ENCODE results near the gene DNASE1L2. TPM values are rescaled to one million over a fixed set of nuclear protein-coding genes. Genes with fewer than 3 reads are reported as not detected.

DNASE1L2 gene
- total and polyA plus RNA-seq, 2 donors (not counting 3 experiments of a cell fraction or from before 2014, with no cell fraction given), result 0.57 to 1.2 TPM

DNA sequence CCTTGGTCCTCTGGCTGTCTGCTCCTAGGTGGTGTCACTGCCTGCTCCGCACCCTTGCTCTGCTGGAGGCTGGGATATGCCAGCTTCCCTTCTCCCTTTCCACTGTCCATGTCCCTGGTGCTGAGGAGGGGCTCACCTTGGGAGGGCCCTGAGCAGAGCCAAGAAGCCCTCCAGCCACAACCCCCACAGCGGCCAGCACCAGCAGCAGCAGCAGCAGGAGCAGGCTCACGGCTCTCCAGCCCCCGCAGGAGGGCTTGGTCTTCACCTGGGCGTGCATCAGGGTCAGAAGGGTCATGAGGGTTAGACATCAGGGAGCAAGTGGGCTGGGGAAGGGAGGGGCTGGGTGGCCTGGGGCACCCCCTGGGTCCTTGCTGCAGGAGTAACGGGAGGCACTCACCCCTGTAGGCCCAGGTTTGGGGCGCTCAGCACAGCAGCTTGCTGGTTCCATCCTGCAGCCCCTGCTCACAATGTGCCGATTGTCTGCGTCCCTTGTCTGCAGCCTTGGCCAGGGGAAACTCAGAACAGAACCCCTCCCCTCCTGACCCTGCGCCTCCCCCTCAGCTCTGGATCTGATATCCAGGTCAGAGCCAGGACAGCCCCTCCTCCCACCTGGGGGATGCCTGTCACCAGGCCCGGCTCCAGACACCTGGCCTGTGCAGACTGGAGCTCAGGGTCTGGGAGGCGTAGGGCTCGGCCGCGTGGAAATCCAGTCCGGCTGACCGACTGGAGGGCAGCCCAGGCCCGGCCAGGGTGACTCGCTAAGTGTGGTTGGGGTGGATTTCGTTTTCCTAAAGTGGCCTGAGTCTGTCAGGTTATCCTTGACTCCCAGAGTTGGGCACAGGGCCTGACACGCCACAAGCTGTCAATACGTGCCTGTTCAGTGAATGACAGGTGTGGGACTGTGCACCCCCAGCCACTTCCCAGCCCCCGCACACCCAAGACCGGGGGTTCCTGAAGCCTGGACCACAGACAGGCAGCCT is 25.6 kb upstream of the DNASE1L2 start, which contains the start of gene BRICD5:
TSS of gene BRICD5 (minus strand) at position 478 of the 980 bp plus-strand sequence. CDS start at position 448, 30 bp downstream.
- peaks cover 32% of the 10 kb centered on the region for H3K79me2 ChIP-seq (ENCODE audit: control insufficient read depth, insufficient read depth, low read length)
- no peak for FAIRE-seq
- POLR2A ChIA-PET, result interaction anchor here (2.1 kb wide), 1 partner anchor 55 kb away, joined by 9 read pairs; the partner anchor contains the start of gene TRAF7
- no peak within 1 kb of the TSS for H3K4me3 ChIP-seq (replicated peaks in 1 of 3; ENCODE audit: insufficient read depth in 1 of 3, low read depth in 1 of 3, low read length in 3 of 3)
- no peaks in the 10 kb centered on the region for H3K27me3 ChIP-seq (ENCODE audit: control insufficient read depth in 2 of 2, insufficient read depth in 2 of 2, low read length in 2 of 2)
- no peak within 1 kb of the TSS for H3K4me2 ChIP-seq (ENCODE audit: insufficient read depth, low read length)
- H3K9me1 ChIP-seq (replicated peaks; ENCODE audit: control insufficient read depth, extremely low read depth, insufficient read depth, low read length), result no peaks in the 10 kb centered on the region
- H3K4me1 ChIP-seq (ENCODE audit: control insufficient read depth, extremely low read depth, insufficient read depth, low read length), result peaks cover 21% of the 10 kb centered on the region
- no peak within 1 kb of the TSS for H3K27ac ChIP-seq (ENCODE audit: insufficient read depth, low read depth, low read length)
- BruUV-seq (replicated peaks), result no TSS peak
- no peaks in the 10 kb centered on the region for H3K9me3 ChIP-seq (replicated peaks; ENCODE audit: control insufficient read depth, insufficient read depth, low read length)
- H3K9ac ChIP-seq (replicated peaks; ENCODE audit: extremely low read depth, insufficient read depth, low read length), result no peak within 1 kb of the TSS
- H4K20me1 ChIP-seq (replicated peaks; ENCODE audit: control insufficient read depth, extremely low read depth, insufficient read depth, low read length), result no peaks in the 10 kb centered on the region
- H3K36me3 ChIP-seq (ENCODE audit: control insufficient read depth in 2 of 2, extremely low read depth in 1 of 2, insufficient read depth in 2 of 2, low read length in 2 of 2), result peaks cover 0 to 22% of the 10 kb centered on the region in 2 experiments
- DNase-seq (ENCODE audit: low read depth, low spot score), result no peak
- TF ChIP-seq, protein P1, sequence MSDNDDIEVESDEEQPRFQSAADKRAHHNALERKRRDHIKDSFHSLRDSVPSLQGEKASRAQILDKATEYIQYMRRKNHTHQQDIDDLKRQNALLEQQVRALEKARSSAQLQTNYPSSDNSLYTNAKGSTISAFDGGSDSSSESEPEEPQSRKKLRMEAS (IDR thresholded peaks at IDR 0.05; ENCODE audit: insufficient read depth, insufficient read length), result no peak
- no peak for TF ChIP-seq EZH2 (IDR thresholded peaks at IDR 0.05; ENCODE audit: borderline replicate concordance, low read depth, low read length, severe bottlenecking)
- no peak for TF ChIP-seq GATA2 (IDR thresholded peaks at IDR 0.05; ENCODE audit: insufficient read depth, insufficient read length, low read depth, low read length)
- TF ChIP-seq POLR2AphosphoS5 (IDR thresholded peaks at IDR 0.05; ENCODE audit: insufficient read depth, low read depth, low read length), result no peak
- no peak for TF ChIP-seq FOS (IDR thresholded peaks at IDR 0.05; ENCODE audit: borderline replicate concordance, insufficient read depth, low read length)
- no peak for TF ChIP-seq JUN (IDR thresholded peaks at IDR 0.05; ENCODE audit: borderline replicate concordance, insufficient read depth, insufficient read length, low read depth)
- TF ChIP-seq POLR2A (IDR thresholded peaks at IDR 0.05; ENCODE audit: low read depth, low read length), result no peak
- TF ChIP-seq MYC (IDR thresholded peaks at IDR 0.05; ENCODE audit: low read depth, low read length), result no peak
- TF ChIP-seq, protein P2, sequence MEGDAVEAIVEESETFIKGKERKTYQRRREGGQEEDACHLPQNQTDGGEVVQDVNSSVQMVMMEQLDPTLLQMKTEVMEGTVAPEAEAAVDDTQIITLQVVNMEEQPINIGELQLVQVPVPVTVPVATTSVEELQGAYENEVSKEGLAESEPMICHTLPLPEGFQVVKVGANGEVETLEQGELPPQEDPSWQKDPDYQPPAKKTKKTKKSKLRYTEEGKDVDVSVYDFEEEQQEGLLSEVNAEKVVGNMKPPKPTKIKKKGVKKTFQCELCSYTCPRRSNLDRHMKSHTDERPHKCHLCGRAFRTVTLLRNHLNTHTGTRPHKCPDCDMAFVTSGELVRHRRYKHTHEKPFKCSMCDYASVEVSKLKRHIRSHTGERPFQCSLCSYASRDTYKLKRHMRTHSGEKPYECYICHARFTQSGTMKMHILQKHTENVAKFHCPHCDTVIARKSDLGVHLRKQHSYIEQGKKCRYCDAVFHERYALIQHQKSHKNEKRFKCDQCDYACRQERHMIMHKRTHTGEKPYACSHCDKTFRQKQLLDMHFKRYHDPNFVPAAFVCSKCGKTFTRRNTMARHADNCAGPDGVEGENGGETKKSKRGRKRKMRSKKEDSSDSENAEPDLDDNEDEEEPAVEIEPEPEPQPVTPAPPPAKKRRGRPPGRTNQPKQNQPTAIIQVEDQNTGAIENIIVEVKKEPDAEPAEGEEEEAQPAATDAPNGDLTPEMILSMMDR (IDR thresholded peaks at IDR 0.05; ENCODE audit: extremely low read depth in 1 of 2, insufficient read depth in 1 of 2, low read depth in 1 of 2, low read length in 2 of 2), result no peak
- intact Hi-C loops (cut with micrococcal nuclease), result no loop called here
- H2AFZ ChIP-seq (ENCODE audit: low read depth, low read length), result no peak within 1 kb of the TSS
- CTCF ChIA-PET, result no interaction called here
- dilution Hi-C loops (cut with MboI; ENCODE audit: extremely low pct_ligation_motif_present, low sequenced_read_pairs), result no loop called here
